GM23248 (cell line): ENCODE results near the gene HNRNPH1.

ENCODE experiments used
- EZH2 ChIP-seq: fragments of 200-600 bp; sonication (generic); IDR thresholded peaks from 2 replicates; pipeline ENCODE4 v1.6.1; 2018; ENCODE audit warnings: antibody characterized with exemption, mild to moderate bottlenecking; ENCODE audit not compliant: insufficient read depth, poor library complexity, severe bottlenecking
- EZH2phosphoT487 ChIP-seq: fragments of 200-600 bp; sonication (generic); IDR thresholded peaks from 2 replicates; pipeline ENCODE4 v1.6.1; 2018; ENCODE audit warnings: antibody characterized with exemption, moderate library complexity, mild to moderate bottlenecking, low read depth; ENCODE audit not compliant: insufficient read depth

- TF ChIP-seq EZH2 (no peak), EZH2phosphoT487 (no peak)
Measured at GRCh38 chr5:179610109-179610902, 13.2 kb downstream of the HNRNPH1 start.
